NCI-H748 (cell line): ENCODE results near the gene KIDINS220.
A peak's percentile ranks its signal among the peaks of the same experiment; 100 is the strongest.

Experiments
- DNase-seq: peaks from one replicate; lab custom pipeline; 2025; ENCODE audit not compliant: unreplicated experiment; lab: John Stamatoyannopoulos, UW

KIDINS220 gene

DNA sequence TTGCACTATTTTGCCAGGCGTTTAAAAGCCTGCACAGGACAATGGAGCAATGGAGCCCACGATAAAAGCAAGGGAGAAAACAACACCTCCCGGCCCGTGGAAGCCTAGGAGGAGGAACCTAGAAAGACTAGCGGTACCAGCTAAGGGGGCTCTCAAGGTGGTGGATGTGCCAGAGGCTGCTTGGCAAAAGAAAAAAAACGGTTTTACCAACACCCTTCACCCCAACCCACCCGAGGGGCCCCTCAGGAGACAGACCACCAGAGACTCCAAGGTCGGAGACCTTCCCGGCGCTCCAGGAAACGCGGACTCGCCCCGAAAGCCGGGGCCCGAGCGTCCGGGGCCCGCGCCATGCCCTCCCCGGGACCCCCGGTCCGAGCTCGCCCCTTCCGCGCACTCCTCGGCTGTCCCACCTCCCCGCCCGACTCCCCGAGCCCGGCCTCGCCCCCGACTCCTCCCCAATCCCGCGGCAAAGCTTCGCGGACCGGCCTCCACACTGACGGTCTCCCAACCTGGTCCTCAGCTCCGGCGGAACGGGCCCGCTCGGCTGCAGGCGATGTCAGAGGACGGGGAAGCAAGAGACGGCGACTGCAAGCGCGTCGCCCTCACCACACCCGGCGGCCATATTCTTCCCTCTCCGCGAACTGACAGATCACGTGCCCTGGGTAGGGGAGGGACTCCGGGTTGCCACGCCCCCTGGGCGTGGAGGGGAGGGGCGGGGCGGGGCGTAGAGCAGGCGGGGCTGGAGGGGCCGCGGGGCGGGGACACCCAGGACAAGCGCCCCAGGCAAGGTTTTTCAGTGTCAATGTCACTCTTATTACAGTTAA, at the start of gene KIDINS220:
Gene KIDINS220, minus strand, starts transcription at position 643 of the 824 bp plus-strand sequence. CDS start 10,520 bp downstream, outside the sequence.
- peak; percentile 83 for DNase-seq

DNA sequence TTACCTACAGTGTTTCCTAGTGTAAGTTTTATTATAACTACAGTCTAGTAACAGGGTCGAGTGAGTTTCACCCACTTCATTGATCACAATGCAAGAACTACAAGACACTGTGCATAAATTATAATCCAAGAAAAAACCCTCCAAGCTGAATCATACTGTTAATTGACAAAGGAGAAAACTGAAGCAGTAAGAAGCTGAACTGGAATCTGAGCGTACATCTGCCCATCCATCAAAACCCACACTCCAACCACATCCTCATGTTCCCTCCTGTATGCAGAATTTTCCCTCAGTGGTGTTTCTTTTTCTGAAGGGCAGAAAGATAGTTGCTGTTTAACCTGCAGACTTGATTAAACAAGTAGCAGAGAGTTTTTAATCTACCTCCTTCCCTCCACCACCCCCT, 49.5 kb upstream of the KIDINS220 start:
- DNase-seq, result no peak

DNA sequence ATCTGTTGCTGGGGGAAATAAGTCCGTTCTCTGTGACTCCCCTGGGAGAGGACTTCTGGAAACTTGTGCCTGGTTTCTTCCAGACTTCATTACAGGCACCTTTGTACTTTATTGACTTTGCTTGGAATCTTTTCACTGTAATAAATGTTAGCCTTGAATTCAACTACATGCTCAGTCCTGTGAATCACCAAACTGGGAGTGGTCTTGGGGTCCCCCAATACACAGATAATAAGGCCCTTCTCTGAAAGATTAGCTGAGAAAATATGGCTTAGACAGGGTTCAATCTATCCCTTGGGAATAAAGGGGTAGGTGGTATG, 48.7 kb upstream of the KIDINS220 start:
- no peak for DNase-seq

DNA sequence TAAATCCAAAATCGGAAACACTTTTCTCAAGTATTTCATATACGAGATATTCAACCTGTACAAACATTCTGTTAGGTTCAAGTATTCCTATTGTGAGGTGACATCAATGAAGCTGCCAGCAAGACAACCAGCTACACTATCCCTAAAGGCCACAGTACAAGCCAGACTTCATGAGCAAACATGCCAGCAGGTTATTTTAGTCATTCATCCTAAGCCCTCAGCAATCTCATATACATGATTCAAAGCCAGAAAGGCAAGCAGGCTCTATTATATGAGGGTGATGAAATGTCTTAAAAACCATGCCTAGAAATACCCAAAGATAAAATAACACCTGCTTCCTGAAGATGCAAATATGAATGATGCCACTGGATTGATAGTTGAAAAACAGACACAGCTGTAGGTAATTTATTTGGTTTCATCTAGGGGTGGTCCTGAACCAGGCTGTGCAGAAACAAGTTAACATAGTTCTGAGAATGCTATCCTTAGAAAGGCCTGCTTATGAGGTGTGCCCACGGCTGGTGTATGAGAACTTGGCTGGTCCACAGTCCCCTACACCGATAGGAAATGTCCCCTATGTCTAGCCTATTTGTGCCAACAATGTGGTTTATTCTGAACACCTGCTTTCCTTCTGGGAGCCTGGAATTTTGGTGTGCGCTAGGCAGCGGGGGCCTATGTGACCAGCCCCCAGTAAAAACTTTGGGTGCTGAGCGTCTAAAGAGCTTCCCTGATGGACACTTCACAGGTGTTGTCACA, 48.2 kb upstream of the KIDINS220 start:
- no peak for DNase-seq

DNA sequence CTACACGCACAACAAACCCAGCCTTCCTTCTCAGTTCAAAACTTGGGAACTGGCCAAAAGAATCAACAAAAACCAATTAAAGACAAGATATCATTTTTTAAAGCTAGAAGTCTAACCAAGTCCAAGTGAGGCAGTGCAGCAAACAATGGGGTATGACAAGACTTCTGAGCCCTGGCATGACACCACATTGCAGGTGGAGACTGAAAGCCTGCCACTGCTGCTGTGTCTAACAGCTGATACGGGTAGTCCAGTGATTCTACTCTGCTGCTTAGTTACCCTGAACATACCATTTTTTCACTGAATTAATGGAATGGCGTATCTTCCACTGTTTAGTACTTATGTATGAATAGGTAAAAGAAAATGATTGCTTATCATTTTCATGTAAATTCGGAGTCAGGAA, 47.4 kb upstream of the KIDINS220 start:
- no peak for DNase-seq

DNA sequence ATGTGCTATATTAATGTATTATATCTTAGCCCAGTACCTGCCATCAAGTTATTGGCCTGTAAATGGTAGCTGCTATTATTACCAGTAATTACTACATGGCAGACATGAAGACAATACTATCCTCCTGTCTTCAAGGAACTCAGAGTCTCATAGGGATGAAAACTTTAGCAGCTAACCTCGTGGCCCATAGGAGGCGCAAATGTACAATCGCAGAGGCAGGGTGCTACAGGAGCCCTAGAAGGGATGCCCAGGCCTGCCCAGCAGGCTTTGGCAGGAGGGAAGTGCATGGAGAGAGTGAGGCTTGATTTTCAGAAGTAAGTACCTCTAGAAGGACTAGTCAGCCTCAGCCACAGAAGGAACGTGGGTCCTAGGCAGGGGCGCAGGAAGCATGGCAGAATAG, 44.7 kb upstream of the KIDINS220 start:
- DNase-seq, result peak; percentile 28

DNA sequence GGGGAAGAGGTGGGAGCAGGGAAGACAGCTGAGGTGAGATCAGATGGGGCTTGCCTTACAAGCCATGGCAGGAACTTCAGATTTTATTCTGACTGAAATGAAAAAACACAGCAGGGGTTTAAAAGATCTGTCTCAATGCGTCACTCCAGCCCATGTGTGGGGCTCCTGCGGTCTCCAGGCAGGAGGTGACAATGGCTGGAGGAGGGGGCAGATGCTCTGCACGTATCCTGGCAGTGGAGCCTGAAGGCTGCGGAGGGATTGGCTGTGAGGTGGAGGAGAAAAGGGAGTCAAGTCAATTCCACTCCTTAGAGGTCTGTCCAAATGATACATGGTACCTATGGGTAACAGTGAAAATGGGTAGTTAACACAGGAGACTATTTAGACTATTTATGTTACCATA, 40.5 kb upstream of the KIDINS220 start:
- no peak for DNase-seq

DNA sequence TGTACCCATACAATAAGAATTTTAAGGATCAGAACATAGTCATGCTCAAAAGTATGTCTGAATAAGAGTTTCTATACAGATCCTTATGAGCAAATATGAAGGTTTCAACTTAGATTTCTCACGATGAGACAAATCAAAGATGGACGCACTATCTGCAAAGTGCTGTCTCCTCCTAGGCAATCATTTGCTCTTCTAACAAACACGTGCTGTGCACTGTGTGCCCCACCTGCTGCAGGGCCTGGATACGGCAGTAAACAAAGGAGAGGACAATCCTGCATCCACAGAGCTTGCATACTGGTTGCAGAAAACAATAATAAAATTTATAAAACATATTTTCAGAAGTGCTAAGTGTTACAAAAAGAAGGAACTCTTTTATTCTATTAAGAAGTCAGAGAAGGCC, 39.9 kb upstream of the KIDINS220 start:
- peak; percentile 41 for DNase-seq

DNA sequence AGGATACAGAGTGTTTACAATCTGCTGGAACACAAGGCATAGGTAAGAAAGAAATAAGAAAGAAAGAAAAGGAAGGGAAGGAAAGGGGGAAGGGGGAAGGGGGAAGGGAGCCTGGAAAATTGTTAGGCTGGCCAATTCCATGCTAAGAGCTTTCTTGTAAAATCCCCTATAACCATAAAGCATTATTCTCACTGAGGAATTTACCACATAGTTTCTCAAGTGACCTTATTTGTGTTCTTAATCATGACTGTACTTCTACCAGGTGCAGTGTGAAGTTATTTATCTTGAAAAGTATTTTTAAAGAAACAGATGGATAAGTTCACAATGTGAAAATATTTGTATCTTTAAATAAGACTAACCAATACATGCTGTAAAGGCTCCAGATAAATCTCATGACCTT, 39.2 kb upstream of the KIDINS220 start:
- DNase-seq, result no peak

DNA sequence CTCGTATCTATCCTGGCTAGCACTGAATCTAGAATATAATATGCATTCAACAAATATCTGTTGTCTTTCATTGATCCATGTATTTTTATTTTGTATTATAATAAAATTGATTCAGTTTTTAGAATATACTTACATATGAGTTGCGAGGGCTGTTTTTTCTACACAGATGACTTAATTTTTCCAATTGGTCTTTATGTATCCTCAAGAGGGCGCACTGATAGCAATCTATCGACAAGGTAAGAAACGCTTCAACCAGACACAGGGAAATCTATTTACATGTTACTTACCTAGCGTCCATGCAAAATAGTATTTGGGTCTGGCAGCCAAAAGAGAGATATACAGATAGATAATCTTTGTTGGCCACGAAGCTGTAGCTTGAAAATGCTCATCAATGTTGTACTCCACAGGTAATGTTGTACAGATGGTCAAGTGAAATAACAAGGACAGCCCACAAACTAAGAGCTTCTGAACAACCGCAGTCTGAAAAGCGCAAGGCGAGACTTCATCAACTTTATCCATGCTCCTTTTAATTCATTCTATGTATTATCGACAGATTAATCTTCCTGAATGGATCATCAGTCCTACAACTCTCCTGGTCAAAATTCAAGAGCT, 35.5 kb upstream of the KIDINS220 start:
- DNase-seq, result peak; percentile 79

DNA sequence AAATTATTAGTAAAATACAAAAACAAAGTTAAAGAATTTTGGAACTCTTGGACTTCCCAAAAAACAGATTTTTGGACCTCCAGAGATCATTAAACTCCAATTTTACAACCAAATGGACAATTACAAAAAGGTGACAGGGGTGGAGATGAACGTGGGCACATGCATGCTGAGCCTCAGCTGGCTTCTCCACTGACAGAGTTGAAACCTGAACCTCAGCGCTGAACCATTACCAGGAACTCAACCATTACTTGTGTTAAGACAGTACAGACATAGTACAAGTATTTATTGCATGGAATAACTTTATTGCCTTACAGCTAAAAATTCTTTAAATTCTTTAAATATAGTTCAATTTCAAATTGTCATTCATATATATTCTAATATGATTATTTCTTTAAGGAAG, 33.0 kb upstream of the KIDINS220 start:
- DNase-seq, result no peak

DNA sequence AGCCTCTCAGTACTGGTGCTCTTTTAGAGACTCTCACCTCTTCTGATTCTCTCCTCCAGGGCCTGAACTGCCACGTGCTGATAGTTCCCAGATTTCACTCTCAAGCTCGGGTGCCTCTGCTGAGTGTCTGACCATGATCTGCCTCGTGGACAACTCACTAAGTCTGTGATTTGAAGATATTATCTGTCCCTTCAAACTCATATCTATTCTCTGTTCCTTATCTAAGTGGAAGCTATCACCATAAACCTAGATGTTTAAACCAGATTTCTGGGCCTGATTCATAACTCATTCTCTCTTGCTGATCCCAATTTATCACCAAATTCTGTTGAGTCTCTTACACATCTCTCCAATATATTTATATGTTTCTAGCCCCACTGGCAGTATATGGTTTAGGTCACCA, 29.9 kb upstream of the KIDINS220 start:
- DNase-seq, result no peak

DNA sequence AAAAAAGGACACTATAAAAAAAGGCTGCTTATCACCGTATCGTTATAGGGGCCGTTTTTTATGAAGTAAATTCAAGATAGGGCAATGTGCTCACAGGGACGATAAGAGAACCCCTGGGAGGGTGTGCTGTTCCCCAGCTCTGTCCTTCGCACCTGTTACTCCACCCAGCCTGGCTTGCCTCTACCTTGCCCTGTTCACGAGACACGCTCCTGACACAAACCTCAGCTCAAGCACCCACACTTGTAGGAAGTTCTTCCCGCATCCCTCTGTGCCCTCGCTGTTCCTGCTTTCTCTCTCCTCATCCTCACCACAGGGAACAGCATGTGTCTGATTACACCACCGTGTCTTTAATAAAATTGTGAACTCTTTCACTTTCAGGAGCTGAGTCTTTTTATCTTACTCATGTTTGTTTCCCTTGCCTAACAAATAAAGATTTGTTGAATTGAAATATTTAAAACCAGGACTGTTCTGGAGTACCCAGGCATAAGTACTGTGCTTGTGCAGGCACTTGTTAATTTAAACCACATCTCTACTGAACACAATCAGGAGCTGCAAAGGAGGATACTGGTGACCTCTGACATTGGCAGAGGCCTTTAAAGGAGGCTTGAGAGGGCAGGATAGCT, 26.0 kb upstream of the KIDINS220 start:
- DNase-seq, result no peak

DNA sequence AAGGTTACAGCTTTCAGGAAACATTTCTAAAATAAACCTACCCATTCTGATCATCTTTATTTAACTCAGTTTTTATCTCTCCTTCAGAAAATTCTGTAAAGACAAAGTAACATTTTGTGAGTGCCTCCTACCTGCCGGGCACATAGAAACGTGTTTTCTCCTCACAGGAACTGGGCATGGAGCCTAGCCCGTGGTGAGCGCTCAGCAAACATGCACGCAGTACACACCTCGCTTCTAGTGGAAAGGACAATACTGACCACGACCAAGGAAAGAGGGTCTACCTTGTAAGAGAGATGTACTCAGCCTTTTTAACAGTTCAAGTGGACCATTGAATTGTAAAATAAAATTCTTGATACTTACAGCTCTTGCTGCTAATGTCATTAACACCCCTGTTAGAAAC, 24.8 kb upstream of the KIDINS220 start:
- no peak for DNase-seq

DNA sequence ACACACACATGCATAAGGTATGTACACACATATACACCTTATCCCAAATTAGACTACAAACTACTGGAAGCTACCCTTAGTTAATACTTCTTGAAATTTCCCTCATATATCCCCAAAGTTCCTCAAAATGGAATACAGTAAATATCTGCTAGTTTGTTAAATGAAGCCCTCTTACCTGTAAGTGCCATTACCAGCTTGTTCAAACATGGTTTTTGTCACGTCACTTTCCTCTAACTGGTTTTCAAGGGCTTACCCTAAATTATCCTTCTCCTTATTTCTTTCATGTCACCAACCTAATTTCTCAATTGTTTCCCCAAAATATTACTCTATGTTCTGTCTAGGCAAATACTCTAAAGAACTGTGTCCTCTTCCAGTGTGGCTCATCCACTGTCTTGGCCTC, 24.4 kb upstream of the KIDINS220 start:
- no peak for DNase-seq

DNA sequence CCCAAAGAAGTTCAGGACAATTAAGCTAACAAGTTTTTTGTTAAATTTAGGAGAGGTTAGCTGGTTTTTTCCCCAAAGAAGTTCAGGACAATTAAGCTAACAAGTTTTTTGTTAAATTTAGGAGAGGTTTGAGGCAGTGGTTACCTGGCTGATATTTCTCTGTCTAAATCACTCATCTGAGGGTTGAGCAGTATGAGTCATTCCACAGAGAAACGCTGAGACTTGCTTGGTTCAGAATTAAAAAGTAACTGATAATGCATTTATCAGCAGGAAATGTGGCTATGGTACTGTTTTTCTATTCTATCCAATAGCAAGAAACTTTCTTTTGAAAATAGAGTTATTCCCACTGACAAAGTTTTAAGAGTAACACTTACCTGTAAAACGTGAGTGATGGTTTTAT, 22.8 kb upstream of the KIDINS220 start:
- no peak for DNase-seq

DNA sequence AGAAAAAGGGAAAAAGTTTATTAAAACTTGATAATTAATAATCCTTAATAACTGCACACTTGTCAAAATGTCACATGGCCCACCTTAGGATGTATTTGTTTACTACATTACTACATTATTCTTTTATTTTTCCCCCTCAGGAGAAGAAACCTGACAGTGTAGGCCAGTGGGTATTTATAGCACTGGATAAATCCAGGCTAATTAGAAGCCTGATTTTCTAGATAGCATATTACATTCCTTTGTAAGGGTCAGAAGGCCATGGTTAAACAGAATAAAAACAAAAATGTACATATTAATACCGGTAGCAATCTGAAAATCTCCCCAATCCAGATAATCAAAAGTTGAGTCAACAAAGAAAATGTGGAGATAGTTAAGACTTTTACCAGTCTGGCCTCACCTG, 21.5 kb upstream of the KIDINS220 start:
- DNase-seq, result no peak

DNA sequence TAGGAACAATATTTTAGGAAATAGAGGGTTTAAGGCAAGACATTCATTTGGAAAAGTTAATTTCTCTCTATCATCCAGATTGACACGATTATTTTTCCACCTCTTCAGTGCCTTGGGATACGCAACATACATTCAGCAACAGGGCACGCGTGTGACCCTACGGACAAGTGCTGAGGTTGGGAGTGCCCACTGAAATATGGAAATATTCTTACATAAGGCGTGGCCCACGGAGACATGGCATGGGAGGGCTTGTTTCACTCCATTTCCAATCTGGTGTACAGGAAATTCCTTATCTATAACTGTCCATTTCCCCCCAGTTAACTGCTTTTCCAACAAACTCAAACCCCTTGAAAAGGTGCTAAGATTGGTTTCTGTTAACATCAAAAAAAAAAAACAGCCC, 20.9 kb upstream of the KIDINS220 start:
- no peak for DNase-seq

DNA sequence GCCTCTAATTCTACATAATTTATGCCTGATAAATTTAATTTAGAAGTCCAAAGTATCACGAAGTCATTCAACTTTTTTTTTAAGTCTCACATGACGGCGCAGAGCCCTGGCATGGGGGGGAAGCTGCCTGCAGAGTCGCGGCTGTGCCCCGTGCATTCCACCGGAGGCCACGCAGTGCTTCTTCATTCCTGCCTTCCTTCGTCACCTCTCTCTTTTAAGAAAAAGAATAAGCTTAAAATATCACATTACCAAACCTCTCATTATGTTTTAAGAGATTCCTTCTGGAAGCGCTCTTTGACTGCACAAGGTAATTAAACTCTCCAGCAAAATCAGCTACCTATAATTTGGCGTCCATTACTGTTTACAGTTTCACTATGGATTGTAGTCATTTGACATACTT, 20.3 kb upstream of the KIDINS220 start:
- no peak for DNase-seq

DNA sequence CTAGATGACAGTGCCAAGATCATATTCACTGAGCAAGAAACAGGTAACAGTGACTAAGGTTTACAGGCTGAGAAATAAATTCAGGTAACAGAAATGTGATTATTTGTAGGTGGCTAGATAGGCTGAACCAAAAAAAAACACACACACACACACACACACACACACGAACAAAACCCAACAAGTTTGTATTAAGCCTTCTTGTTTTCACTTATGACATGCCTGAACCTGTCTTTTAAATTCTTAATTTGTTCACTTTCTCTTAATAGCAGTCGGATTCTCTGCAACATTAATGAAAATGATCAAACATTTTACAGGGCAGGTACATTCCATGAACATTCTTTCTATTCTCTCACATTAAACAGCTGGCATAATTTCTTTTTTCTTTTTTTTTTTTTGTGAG, 18.8 kb upstream of the KIDINS220 start:
- no peak for DNase-seq

DNA sequence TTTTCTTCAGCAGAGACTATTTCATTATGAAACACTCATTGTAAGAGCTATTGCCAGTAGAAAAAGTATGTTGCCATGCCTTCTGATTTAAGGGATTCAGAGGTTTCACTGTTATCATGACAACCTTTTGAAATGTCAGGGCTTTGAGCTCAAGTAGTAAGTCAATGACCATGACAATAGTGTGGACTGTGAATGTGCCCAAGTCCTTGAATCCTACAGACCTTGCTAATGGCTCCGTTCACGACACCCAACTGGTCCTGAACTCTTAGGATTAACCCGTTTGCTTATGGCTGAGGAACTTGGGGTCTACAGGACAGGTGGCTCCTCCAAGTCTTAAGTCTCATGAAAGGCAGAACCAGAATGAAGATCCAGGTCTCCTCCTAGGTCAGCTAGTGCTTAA, 17.6 kb upstream of the KIDINS220 start:
- DNase-seq, result no peak

DNA sequence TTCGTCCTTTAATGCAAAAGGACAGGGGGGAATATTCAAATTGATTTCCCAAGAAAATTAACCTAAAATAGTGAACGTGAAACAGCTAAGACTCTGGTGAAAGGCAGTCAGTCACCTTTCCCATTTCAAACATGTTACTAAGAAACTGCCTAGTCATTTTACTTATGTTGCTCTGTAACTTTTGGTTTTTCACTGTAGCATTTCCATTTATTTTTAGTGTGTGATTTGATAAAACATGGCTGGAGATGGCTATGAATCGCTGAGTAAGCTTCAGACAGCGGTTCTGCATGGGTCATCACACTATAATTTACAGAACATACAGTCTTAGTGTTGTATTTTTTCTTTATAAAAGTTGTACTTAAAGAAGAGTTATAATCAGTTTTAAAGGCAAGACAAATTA, 16.0 kb upstream of the KIDINS220 start:
- DNase-seq, result no peak
